ENCODE results near the gene C16orf82.

DNA sequence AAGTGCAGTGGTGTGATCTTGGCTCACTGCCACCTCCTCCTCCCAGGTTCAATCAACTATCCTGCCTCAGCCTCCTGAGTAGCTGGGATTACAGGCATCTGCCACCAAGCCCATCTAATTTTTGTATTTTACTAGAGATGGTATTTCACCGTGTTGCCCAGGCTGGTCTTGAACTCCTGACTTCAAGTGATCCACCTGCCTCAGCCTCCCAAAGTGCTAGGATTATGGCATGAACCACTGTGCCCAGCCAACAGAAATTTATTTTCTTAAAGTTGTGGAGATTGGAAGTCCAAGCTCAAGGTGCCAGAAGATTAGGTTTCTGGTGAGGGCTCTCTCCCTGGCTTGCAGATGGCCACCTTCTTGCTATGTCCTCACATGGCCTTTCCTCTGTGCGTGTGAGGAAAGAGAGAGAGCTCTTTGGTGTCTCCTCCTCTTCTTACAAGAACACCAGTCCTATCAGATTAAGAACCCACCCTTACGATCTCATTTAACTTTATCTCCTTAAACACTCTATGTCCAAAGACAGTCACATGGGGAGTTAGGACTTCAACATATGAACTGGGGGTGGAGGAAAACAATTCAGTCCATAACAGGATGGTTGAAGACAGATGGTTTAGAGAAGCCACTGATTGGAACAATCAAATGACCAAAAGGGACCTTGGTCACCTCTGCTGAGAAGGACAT lies 31.8 kb downstream of the C16orf82 start:
- TF ChIP-seq POLR2A (IDR thresholded peaks at IDR 0.05) = no peak
- no peak for TF ChIP-seq EP300 (IDR thresholded peaks at IDR 0.05)

All from sigmoid colon (tissue), 4 donors.